ENCODE results near the gene TP53INP2.

TP53INP2 gene

GRCh38 chr20:34732523-34732922 lies 28.4 kb downstream of the TP53INP2 start:
- no peak for DNase-seq

GRCh38 chr20:34736106-34736735 lies 32.1 kb downstream of the TP53INP2 start:
- DNase-seq: no peak

- DNase-seq: no peak
Measured at GRCh38 chr20:34743039-34743438, 38.9 kb downstream of the TP53INP2 start.

- DNase-seq: no peak
Measured at GRCh38 chr20:34744340-34744739, 40.2 kb downstream of the TP53INP2 start.

- no peak for DNase-seq
Measured at GRCh38 chr20:34744847-34745246, 40.7 kb downstream of the TP53INP2 start.

- DNase-seq: no peak
Measured at GRCh38 chr20:34746674-34747073, 42.5 kb downstream of the TP53INP2 start.

GRCh38 chr20:34747479-34747878 lies 43.3 kb downstream of the TP53INP2 start:
- no peak for DNase-seq

GRCh38 chr20:34748709-34749108 lies 44.6 kb downstream of the TP53INP2 start:
- no peak for DNase-seq

GRCh38 chr20:34750484-34750883 lies 46.3 kb downstream of the TP53INP2 start:
- no peak for DNase-seq

GRCh38 chr20:34751453-34751852 lies 47.3 kb downstream of the TP53INP2 start:
- no peak for DNase-seq

- DNase-seq: no peak
Measured at GRCh38 chr20:34753706-34754461, 49.7 kb downstream of the TP53INP2 start.

- no peak for DNase-seq
Measured at GRCh38 chr20:34754611-34755010, 50.5 kb downstream of the TP53INP2 start.

- DNase-seq: no peak
Measured at GRCh38 chr20:34755367-34755766, 51.2 kb downstream of the TP53INP2 start.

- no peak for DNase-seq
Measured at GRCh38 chr20:34762031-34762555, 57.9 kb downstream of the TP53INP2 start.

Measured in activated naive CD4-positive, alpha-beta T cell (primary cell).